Dendritic cell treated with granulocyte-macrophage colony-stimulating factor and Interleukin-4, amounts not matched to agents 40 ng/mL and 50 ng/mL, for 4 days (primary cell): ENCODE measurements around the gene SH3RF3.

Experiments
- H3K27ac Mint-ChIP-seq: one replicate; pipeline ENCODE4 v1.8.0; 2022; ENCODE audit warnings: mild to moderate bottlenecking, mixed read lengths
- H3K27me3 Mint-ChIP-seq: one replicate; pipeline ENCODE4 v1.8.0; 2022; ENCODE audit warnings: mild to moderate bottlenecking, mixed read lengths
- H3K36me3 Mint-ChIP-seq: one replicate; pipeline ENCODE4 v1.8.0; 2022; ENCODE audit warnings: low read depth, mixed read lengths
- H3K4me1 Mint-ChIP-seq: one replicate; pipeline ENCODE4 v1.8.0; 2022; ENCODE audit warnings: low read depth, mixed read lengths
- H3K4me3 Mint-ChIP-seq: one replicate; pipeline ENCODE4 v1.8.0; 2022; ENCODE audit warnings: mild to moderate bottlenecking, moderate library complexity, mixed read lengths
- H3K9me3 Mint-ChIP-seq: one replicate; pipeline ENCODE4 v1.8.0; 2022; ENCODE audit warnings: mixed read lengths
- intact Hi-C: fragments of 100-400 bp; cut with micrococcal nuclease; formaldehyde crosslinking; loops from one replicate; pipeline ENCODE4 v1.15.0; 2022

The SH3RF3 gene

DNA sequence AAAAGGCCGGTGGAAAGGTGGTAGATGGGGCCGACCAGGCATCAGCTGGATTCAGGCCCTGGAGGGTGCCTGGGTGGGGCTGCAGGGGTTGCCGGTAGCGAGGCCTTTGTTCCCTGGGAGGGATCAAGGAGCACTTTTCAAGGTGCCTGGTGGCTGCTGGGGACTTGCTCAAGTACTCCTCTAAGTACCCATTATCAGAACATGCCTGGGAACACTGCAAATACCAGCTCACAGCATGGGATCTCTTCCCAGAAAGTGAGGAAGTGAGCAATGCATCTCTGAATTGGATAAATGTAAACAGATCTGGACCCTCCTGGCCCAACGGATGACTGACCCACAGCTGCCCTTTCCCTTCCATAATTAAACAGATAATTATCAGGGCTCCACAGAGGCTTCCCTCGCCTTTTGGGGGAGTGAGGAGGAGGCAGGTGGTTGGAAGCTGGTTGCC lies 210.5 kb downstream of the SH3RF3 start:
- Mint-ChIP-seq H3K9me3 (no peaks in the 10 kb centered on the region), H3K4me3 (no peak overlapping the region), H3K4me1 (peaks cover 19% of the 10 kb centered on the region), H3K36me3 (no peaks in the 10 kb centered on the region), H3K27me3 (peaks cover 37% of the 10 kb centered on the region), H3K27ac (no peak overlapping the region)
- intact Hi-C loops = loop anchor here (10.0 kb wide), 1 partner anchor 115 kb away; no protein-coding TSS in a partner anchor

DNA sequence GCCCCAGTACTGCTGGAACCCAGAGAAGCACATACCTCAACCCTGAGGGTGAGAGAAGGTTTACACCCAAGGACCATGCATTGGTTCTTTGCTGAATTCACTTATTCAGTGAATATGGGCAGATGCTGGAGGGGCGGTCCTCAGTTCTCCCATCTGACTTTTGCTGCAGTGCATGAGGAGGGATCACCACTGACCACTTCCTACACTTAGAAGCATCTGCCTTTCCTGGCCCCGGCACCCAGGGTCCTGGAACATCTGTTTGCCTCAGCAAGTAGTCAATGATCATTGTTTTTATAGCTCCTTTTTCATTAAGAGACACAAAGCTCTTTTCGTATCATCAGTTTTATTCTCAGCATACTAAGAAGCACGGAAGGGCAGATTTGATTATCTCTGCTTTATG lies 211.4 kb downstream of the SH3RF3 start:
- Mint-ChIP-seq H3K4me3 (no peak overlapping the region), H3K27ac (no peak overlapping the region), H3K4me1 (peaks cover 11% of the 10 kb centered on the region), H3K36me3 (no peaks in the 10 kb centered on the region), H3K27me3 (peaks cover 34% of the 10 kb centered on the region), H3K9me3 (no peaks in the 10 kb centered on the region)
- intact Hi-C loops = no loop called here

DNA sequence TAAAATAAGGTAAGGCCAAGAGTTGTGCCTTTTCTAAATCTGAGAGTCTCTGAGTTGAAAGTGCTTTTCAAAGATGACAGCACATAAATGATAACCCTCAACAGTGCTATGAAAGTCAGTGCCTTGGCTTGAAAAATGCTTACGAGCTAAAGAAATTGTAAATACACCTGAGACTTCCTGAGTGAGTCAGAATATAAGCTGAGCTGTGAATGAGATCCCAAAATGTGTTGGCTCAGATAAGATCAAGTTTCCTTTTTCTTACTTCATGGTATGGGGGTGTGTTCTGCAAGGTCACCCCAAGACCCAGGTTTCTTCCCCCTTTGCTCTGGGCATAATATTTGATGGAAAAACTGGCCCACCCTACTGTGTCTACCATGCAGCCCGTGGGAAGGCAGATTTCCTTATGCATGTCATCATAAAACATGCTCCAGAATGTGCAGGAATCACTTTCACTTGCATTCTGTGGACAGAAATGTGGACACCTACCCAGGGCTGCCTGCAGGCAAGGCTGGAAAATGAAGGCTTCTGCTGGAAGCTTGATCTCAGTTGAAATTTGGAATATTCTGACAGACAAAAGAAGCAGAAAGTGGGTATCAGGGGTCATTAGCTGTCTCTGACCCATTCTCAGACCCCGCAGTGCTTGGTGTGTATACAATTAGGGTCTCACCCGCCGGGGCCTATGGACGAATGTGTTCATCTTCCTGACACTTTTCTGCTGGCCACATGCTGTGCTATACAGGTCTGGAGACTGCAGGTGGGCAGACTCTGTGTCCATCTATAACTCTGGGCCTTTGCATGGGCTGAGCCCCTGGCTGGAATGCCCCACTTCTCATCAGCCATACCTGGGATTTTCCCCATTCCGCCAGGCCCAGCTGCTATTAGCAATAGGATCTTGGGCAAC lies 212.6 kb downstream of the SH3RF3 start:
- Mint-ChIP-seq H3K4me3 (no peak overlapping the region), H3K36me3 (no peaks in the 10 kb centered on the region), H3K27me3 (peaks cover 25% of the 10 kb centered on the region), H3K9me3 (no peaks in the 10 kb centered on the region), H3K27ac (no peak overlapping the region), H3K4me1 (no peaks in the 10 kb centered on the region)
- intact Hi-C loops = no loop called here

DNA sequence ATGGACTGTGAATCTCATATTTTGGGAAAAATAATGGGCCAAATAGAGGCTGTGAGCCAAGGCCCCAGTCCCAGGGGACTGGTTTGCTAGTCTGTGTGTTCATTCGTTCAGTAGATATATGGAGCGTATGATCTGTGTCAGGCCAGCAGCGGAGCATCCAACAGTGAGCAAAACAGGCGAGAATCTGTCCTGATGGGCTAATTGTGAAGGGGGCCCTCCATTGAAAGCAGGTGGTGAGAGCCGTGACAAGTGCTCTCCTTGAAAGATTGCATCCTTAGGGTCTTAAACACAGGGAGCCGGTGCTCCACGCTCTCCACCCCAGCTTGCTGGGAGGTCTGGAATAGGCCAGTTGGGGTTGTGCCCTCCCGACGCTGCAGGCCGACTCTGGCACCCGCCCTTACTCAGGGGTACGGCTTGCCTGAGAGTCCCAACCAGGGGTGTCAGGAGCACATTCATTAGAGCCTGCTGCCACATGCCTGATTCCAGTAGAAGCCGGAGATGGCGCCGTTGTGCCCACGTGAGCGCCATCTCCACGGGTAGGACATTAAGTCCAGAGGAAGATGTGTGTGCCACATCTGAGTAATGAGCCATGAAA lies 213.3 kb downstream of the SH3RF3 start:
- Mint-ChIP-seq H3K36me3 (no peaks in the 10 kb centered on the region), H3K4me1 (no peaks in the 10 kb centered on the region), H3K4me3 (no peak overlapping the region), H3K27ac (no peak overlapping the region), H3K27me3 (peaks cover 19% of the 10 kb centered on the region), H3K9me3 (no peaks in the 10 kb centered on the region)
- intact Hi-C loops = no loop called here

DNA sequence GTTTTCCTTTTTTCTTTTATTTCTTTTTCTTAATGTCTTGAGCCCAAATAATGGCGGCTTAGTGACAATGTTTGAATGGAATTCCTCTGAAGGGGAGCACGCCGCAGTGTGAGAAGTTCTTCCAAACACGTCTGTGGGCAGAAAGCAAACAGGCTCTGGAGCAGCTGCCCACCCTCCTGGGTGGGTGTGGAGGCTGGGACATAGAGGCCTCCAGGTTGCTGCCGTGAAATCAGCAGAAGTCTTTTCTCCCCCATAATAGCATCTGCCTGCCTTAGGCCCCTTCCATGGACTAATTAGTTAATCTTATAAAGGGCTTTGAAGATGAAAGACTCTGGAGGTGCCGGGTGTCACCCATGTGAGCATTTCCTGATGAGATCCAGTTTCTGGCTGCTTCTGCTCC lies 213.9 kb downstream of the SH3RF3 start:
- Mint-ChIP-seq H3K27me3 (peaks cover 13% of the 10 kb centered on the region), H3K36me3 (no peaks in the 10 kb centered on the region), H3K4me1 (no peaks in the 10 kb centered on the region), H3K27ac (no peak overlapping the region), H3K4me3 (no peak overlapping the region), H3K9me3 (no peaks in the 10 kb centered on the region)
- intact Hi-C loops = no loop called here

DNA sequence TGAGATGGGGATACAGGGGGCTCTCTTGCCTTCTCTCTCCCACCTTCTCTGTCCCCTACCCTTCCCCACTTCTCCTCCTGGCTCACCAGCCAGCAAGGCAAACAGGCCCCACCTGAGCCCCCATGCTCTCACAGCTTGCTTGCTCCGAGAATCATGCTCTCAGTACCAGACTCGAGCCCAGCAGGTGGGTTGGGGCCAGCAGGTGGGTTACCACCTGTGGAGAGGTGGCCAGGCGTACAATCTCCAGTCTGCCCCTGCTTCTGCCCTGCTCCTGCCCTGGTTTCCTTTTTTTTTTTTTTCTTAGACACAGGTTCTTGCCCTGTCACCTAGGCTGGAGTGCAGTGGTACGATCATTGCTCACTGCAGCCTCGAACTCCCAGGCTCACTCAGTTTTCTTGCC lies 214.5 kb downstream of the SH3RF3 start:
- Mint-ChIP-seq H3K27me3 (peaks cover 13% of the 10 kb centered on the region), H3K36me3 (no peaks in the 10 kb centered on the region), H3K27ac (no peak overlapping the region), H3K9me3 (no peaks in the 10 kb centered on the region), H3K4me1 (peaks cover under 1% of the 10 kb centered on the region), H3K4me3 (no peak overlapping the region)
- intact Hi-C loops = no loop called here

DNA sequence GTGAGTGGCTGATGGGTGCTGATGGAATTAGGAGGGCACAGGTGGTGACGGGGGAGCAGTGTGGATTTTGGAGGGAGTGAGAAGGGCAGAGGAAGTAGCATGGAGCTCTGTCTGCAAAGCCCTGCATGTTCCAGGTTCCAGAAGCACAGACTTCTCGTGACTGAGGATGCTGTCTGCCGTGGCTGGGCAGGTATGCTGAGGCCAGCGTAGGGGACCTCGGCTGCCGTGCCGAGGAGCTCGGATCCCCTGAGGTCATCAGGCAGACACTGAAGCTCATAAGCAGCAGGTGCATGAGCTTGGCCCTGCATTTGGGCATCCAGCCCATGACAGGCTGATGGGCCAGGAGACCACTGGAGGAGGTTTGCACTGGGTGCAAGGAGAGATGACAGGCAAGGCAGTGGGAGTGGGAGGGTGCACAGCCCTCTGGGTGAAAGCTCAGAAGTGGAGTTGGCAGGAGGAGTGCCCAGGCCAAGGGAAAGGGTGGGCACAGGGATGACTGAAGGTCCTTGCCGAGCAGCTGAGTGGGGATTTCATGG lies 215.3 kb downstream of the SH3RF3 start:
- Mint-ChIP-seq H3K36me3 (no peaks in the 10 kb centered on the region), H3K4me3 (no peak overlapping the region), H3K9me3 (no peaks in the 10 kb centered on the region), H3K4me1 (peaks cover 10% of the 10 kb centered on the region), H3K27ac (no peak overlapping the region), H3K27me3 (peaks cover 18% of the 10 kb centered on the region)
- intact Hi-C loops = no loop called here

DNA sequence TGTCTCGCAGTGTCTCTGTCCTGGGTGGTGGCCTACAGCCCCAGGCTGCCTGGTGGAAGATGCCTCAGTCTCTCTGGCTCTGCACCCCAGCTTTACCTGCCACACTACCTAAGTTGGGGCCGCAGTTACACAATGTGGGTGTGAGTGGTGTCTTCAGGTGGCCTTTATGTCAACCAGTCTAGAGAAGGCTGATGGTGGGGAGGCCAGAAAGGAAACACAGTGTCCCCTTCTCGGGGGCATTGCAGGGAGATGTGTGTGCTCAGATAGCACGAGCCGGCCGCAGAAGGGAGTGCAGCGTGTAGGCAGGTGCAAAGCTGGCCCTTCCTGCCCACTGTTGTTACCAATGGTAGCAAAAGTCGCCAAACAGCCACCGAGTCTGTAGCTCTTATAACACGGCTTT lies 216.1 kb downstream of the SH3RF3 start:
- H3K36me3 Mint-ChIP-seq = no peaks in the 10 kb centered on the region
- H3K27me3 Mint-ChIP-seq = peaks cover 22% of the 10 kb centered on the region
- peaks cover 11% of the 10 kb centered on the region for H3K4me1 Mint-ChIP-seq
- intact Hi-C loops = no loop called here
- no peak overlapping the region for H3K27ac Mint-ChIP-seq
- H3K4me3 Mint-ChIP-seq = no peak overlapping the region
- H3K9me3 Mint-ChIP-seq = no peaks in the 10 kb centered on the region

DNA sequence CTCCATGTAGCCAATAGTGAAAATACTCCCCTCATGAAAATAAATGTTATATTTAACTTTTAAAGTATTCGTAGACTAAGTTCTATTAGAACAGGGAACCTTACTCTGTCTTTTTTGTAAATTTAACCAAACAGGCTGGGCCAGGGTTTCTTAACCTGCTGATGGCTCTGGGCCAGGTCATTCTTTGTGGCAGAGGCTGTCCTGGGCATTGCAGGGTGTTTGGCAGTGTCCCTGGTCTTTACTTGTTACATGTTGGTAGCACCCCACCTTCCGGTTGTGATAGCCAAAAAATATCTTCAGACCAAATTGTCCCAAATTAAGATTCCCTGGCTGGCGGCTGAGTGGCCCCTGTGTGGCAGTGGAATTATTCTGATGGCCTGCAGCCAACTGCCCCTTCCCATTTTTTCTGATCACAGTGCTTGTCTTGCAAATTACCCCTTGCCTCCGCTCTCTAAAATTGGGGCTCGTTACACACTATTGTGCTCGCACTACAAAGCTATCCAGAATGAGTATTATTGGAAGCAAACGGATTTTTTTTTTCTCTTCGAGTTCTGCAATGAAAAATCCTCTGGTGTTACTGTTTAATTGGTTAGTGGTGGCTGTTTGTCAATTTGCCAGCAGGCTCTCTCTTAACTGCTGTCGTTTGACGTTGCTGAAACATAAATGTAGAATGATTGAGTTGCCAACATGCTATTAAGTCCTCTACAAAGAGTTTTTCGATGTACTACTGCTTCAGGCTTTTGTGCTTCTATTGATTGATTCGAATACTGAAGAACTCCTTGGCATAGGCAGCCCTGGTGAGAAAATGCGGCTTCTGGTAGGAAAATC lies 216.9 kb downstream of the SH3RF3 start:
- Mint-ChIP-seq H3K27ac (no peak overlapping the region), H3K4me3 (no peak overlapping the region), H3K36me3 (no peaks in the 10 kb centered on the region), H3K9me3 (no peaks in the 10 kb centered on the region), H3K4me1 (peaks cover 16% of the 10 kb centered on the region), H3K27me3 (peaks cover 27% of the 10 kb centered on the region)
- intact Hi-C loops = no loop called here

DNA sequence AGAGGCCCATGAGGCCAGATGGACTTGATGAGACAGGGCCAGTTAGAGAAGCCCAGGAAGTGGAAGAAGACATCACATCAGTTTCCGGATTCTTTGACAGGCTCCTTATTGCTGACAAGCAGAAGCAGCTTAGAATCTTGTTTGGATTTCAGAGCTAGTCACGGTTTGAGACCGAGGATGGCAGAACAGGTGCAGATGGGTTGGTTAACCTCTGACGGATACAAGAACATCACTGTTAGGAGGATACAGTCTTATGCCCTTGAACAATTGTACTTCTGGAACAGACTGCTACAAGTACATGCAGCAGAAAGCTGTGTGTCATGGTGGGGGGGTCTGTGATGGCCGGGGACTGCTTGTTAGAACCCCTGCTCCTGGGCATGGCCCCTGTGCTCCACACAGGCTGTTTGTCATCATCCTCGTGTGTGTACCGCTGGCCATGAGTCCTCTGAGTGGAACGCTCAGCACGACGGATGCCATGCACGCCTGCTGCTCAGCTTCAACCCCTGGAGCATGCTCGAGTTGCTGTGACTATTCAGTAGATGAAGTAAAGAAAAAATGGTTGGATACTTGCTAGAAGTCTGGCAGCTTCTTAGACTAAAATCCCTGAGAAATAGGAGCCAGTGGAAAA lies 217.7 kb downstream of the SH3RF3 start:
- intact Hi-C loops = no loop called here
- Mint-ChIP-seq H3K27ac (no peak overlapping the region), H3K27me3 (peaks cover 30% of the 10 kb centered on the region), H3K4me3 (no peak overlapping the region), H3K4me1 (peaks cover 16% of the 10 kb centered on the region), H3K9me3 (no peaks in the 10 kb centered on the region), H3K36me3 (no peaks in the 10 kb centered on the region)

DNA sequence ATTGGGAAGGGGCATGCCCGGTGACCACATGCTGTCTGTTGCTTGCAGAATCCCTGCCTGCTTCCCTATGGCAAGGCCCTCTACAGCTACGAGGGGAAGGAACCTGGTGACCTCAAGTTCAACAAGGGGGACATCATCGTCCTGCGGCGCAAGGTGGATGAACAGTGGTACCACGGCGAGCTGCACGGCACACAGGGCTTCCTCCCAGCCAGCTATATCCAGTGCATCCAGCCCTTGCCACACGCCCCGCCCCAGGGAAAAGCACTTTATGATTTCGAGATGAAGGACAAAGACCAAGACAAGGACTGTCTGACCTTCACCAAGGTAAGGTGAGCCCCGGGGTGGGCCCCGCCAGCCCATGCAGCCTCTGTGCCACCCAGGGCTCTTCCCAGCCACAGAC lies 218.6 kb downstream of the SH3RF3 start:
- no peak overlapping the region for H3K27ac Mint-ChIP-seq

DNA sequence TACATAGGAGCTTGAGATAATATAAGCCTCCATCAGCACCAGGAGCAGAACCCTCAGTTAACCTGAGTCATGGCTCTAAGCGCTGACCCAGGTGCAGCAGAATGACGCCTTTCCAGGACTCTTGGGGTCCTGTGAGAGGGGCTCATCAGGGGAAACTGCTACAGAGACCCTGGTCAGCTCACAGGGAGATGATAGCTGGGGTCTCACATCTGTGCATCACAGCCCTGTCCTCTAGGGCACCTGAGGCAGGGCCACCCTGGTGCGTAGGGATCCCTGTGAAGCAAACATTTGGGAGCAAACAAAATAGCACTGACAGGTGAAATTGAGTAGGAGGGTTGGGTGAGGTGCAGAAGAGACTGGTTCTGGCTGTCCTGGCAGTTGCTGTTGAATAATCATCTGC lies 219.2 kb downstream of the SH3RF3 start:
- Mint-ChIP-seq H3K9me3 (no peaks in the 10 kb centered on the region), H3K36me3 (no peaks in the 10 kb centered on the region), H3K27me3 (peaks cover 41% of the 10 kb centered on the region), H3K27ac (no peak overlapping the region), H3K4me3 (no peak overlapping the region), H3K4me1 (peaks cover 16% of the 10 kb centered on the region)
- intact Hi-C loops = no loop called here

More for the DNA sequence above, 218.6 kb downstream of the SH3RF3 start:
- intact Hi-C loops = no loop called here
- no peaks in the 10 kb centered on the region for H3K9me3 Mint-ChIP-seq
- peaks cover 36% of the 10 kb centered on the region for H3K27me3 Mint-ChIP-seq
- no peaks in the 10 kb centered on the region for H3K36me3 Mint-ChIP-seq
- H3K4me3 Mint-ChIP-seq = no peak overlapping the region
- H3K4me1 Mint-ChIP-seq = peaks cover 16% of the 10 kb centered on the region

DNA sequence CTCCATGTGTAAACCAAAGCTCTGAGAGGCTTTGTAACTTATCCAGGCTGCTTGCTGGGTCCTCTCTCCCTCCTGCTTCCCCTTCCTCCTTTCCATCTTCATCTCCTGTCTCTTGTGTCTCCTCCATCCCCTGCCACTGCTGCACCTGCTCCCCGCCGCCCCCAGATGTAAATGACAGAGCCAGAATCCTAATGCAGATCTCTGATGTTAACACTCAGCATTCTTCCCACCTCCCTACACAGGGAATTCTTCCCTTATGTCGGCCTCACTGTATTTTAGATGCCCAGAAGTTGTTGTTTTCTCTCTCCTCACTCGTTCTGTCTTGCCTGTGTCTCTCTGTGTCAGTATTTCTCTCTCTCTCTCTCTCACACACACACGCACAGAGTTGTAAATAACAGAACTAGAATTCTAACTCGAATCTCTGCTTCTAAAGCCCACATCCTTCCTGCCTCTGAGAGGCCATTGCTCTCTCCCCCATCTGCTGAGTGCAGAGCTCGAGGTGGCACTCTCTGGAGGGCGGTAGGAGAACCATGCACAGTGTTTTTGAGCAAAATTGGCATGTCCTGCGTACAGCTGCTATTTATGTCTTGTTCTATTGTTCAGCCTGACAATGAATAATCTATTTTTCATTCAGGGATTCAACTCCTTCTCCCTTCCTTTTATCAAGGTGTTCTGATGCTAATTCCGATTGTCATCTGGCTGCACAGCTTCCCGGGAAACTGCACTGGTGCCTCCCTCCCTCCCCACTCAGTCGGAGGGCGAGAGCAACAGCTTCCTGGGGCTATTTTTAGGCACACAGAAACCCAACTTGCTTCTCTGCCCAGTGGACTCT lies 219.9 kb downstream of the SH3RF3 start:
- H3K4me1 Mint-ChIP-seq = peaks cover 16% of the 10 kb centered on the region
- H3K4me3 Mint-ChIP-seq = no peak overlapping the region
- H3K27ac Mint-ChIP-seq = no peak overlapping the region
- peaks cover 43% of the 10 kb centered on the region for H3K27me3 Mint-ChIP-seq
- no peaks in the 10 kb centered on the region for H3K9me3 Mint-ChIP-seq
- no peaks in the 10 kb centered on the region for H3K36me3 Mint-ChIP-seq
- intact Hi-C loops = no loop called here
